GM23338 (cell line): ENCODE results near the gene SFXN5. TPM values are rescaled to one million over a fixed set of nuclear protein-coding genes. Genes with fewer than 3 reads are reported as not detected.

Experiments used
- ATAC-seq: fragments of 200-7000 bp; cut with Tn5 transposase; 3 replicates; pipeline ENCODE4 v1.9.1; 2020
- DNase-seq: peaks from one replicate; pipeline ENCODE4 v3.0.0-alpha.2; 2015; ENCODE audit warnings: low spot score
- H2AFZ ChIP-seq: fragments of 200-600 bp; sonication (generic); 2 replicates; pipeline ENCODE4 v1.8.0; 2016; ENCODE audit warnings: antibody characterized with exemption, mild to moderate bottlenecking, moderate library complexity
- H3F3A ChIP-seq: fragments of 200-600 bp; sonication (generic); replicated peaks from 2 replicates; pipeline ENCODE4 v1.8.0; 2017; ENCODE audit warnings: antibody characterized with exemption, mixed run types, low read depth
- H3K27ac ChIP-seq: fragments of 200-600 bp; sonication (generic); 2 replicates; pipeline ENCODE4 v1.6.1; 2016; ENCODE audit warnings: low read depth
- H3K27me3 ChIP-seq: fragments of 200-600 bp; sonication (generic); 2 replicates; pipeline ENCODE4 v1.8.0; 2016; ENCODE audit warnings: mild to moderate bottlenecking, mixed run types, moderate library complexity; ENCODE audit not compliant: insufficient read depth
- H3K36me3 ChIP-seq: fragments of 200-600 bp; sonication (generic); 2 replicates; pipeline ENCODE4 v1.8.0; 2016; ENCODE audit warnings: mild to moderate bottlenecking; ENCODE audit not compliant: insufficient read depth
- H3K4me1 ChIP-seq: fragments of 200-600 bp; sonication (generic); 2 replicates; pipeline ENCODE4 v1.8.0; 2016; ENCODE audit warnings: mild to moderate bottlenecking, moderate library complexity; ENCODE audit not compliant: insufficient read depth
- H3K4me2 ChIP-seq: fragments of 200-600 bp; sonication (generic); 2 replicates; pipeline ENCODE4 v1.7.1; 2017; ENCODE audit warnings: mixed run types
- H3K4me3 ChIP-seq: fragments of 200-600 bp; sonication (generic); 2 replicates; pipeline ENCODE4 v1.6.1; 2016; ENCODE audit warnings: mixed run types
- H3K79me2 ChIP-seq: fragments of 200-600 bp; sonication (generic); replicated peaks from 2 replicates; pipeline ENCODE4 v1.8.0; 2017; ENCODE audit warnings: mild to moderate bottlenecking; ENCODE audit not compliant: insufficient read depth
- H3K9me2 ChIP-seq: fragments of 200-600 bp; sonication (generic); 2 replicates; pipeline ENCODE4 v1.8.0; 2017; ENCODE audit not compliant: insufficient read depth
- H4K20me1 ChIP-seq: fragments of 200-600 bp; sonication (generic); replicated peaks from 2 replicates; pipeline ENCODE4 v1.8.0; 2017; ENCODE audit warnings: mild to moderate bottlenecking; ENCODE audit not compliant: insufficient read depth
- H3K27ac Mint-ChIP-seq: 2 replicates; pipeline ENCODE4 v1.8.0; 2020; ENCODE audit warnings: inconsistent platforms, mild to moderate bottlenecking, moderate library complexity, mixed read lengths
- H3K27me3 Mint-ChIP-seq: 3 replicates; pipeline ENCODE4 v1.8.0; 2022; ENCODE audit warnings: low read depth, mild to moderate bottlenecking, moderate library complexity, mixed read lengths, inconsistent platforms; ENCODE audit not compliant: insufficient read depth, poor library complexity
- H3K36me3 Mint-ChIP-seq: 3 replicates; pipeline ENCODE4 v1.8.0; 2021; ENCODE audit warnings: low read depth, mild to moderate bottlenecking, inconsistent platforms, moderate library complexity, mixed read lengths
- H3K4me1 Mint-ChIP-seq: 3 replicates; pipeline ENCODE4 v1.8.0; 2020; ENCODE audit warnings: mild to moderate bottlenecking, inconsistent platforms, mixed read lengths
- H3K4me3 Mint-ChIP-seq: 3 replicates; pipeline ENCODE4 v1.8.0; 2021; ENCODE audit warnings: moderate library complexity, mild to moderate bottlenecking, inconsistent platforms, mixed read lengths
- H3K9me3 Mint-ChIP-seq: 3 replicates; pipeline ENCODE4 v1.8.0; 2020; ENCODE audit warnings: moderate library complexity, mild to moderate bottlenecking, inconsistent platforms, mixed read lengths
- CREB1 ChIP-seq: fragments of 250-450 bp; sonication (Bioruptor Pico); IDR thresholded peaks from 2 replicates; pipeline ENCODE4 v1.5.0; 2020; ENCODE audit warnings: low read depth, mild to moderate bottlenecking, moderate library complexity
- CTCF ChIP-seq, 2 experiments: fragments of 200-600 bp in 1 of 2; sonication (generic) in 1 of 2; conservative IDR thresholded peaks; 2 replicates each; pipeline versions ENCODE4 v1.5.1 to v1.6.1; 2016 to 2017; ENCODE audit warnings: antibody characterized with exemption in 2 of 2, low read depth in 2 of 2, mild to moderate bottlenecking in 2 of 2, moderate library complexity in 1 of 2
- ETS1 ChIP-seq: IDR thresholded peaks from 2 replicates; pipeline ENCODE4 v1.6.1; 2016; ENCODE audit warnings: antibody characterized with exemption
- EZH2 ChIP-seq: fragments of 200-600 bp; sonication (generic); IDR thresholded peaks from one replicate; pipeline ENCODE4 v1.8.0; 2017; ENCODE audit warnings: antibody characterized with exemption, mild to moderate bottlenecking, low read depth; ENCODE audit not compliant: unreplicated experiment
- EZH2phosphoT487 ChIP-seq: fragments of 200-600 bp; sonication (generic); IDR thresholded peaks from one replicate; pipeline ENCODE4 v1.8.1; 2018; ENCODE audit warnings: antibody characterized with exemption; ENCODE audit not compliant: unreplicated experiment
- JUNB ChIP-seq: IDR thresholded peaks from one replicate; pipeline ENCODE4 v1.6.1; 2016; ENCODE audit warnings: antibody characterized with exemption; ENCODE audit not compliant: unreplicated experiment
- NANOG ChIP-seq: IDR thresholded peaks from 2 replicates; pipeline ENCODE4 v1.6.1; 2016; ENCODE audit warnings: antibody characterized with exemption, borderline replicate concordance
- POLR2AphosphoS5 ChIP-seq: IDR thresholded peaks from 2 replicates; pipeline ENCODE4 v1.6.1; 2016; ENCODE audit warnings: antibody characterized with exemption, low read depth
- REST ChIP-seq: IDR thresholded peaks from one replicate; pipeline ENCODE4 v1.6.1; 2018; ENCODE audit warnings: antibody characterized with exemption; ENCODE audit not compliant: unreplicated experiment
- STAT1 ChIP-seq: IDR thresholded peaks from one replicate; pipeline ENCODE4 v1.6.1; 2016; ENCODE audit warnings: antibody characterized with exemption; ENCODE audit not compliant: unreplicated experiment
- ZNF114 ChIP-seq: fragments of 250-450 bp; sonication (Bioruptor Pico); IDR thresholded peaks from 2 replicates; pipeline ENCODE4 v1.5.0; 2020; ENCODE audit warnings: mild to moderate bottlenecking, moderate library complexity
- ZNF331 ChIP-seq: fragments of 250-450 bp; sonication (Bioruptor Pico); IDR thresholded peaks from 2 replicates; pipeline ENCODE4 v1.5.0; 2020; ENCODE audit warnings: low read depth, mild to moderate bottlenecking, moderate library complexity
- polyA plus RNA-seq: library from polyadenylated mRNA; unstranded; fragments of >200 nt; fragmentation: Nextera tagmentation; extraction: Ambion mirVana; gene quantifications from 2 replicates; pipeline ENCODE4 v1.2.1, GENCODE V29; 2016
- total RNA-seq: library from RNA; depleted of rRNA; stranded (reverse); fragments of >200 nt; shearing (Covaris generic); gene quantifications from 2 replicates; pipeline ENCODE4 v1.2.3, GENCODE V29; 2014
- TF ChIP-seq, protein P1 (sequence below): fragments of 250-450 bp; sonication (Bioruptor Pico); IDR thresholded peaks from 2 replicates; pipeline ENCODE4 v1.5.0; 2020; ENCODE audit warnings: mild to moderate bottlenecking, moderate library complexity

Gene SFXN5
- total and polyA plus RNA-seq, 2 experiments from 2014 or later = 23.6 to 25.8 TPM

DNA sequence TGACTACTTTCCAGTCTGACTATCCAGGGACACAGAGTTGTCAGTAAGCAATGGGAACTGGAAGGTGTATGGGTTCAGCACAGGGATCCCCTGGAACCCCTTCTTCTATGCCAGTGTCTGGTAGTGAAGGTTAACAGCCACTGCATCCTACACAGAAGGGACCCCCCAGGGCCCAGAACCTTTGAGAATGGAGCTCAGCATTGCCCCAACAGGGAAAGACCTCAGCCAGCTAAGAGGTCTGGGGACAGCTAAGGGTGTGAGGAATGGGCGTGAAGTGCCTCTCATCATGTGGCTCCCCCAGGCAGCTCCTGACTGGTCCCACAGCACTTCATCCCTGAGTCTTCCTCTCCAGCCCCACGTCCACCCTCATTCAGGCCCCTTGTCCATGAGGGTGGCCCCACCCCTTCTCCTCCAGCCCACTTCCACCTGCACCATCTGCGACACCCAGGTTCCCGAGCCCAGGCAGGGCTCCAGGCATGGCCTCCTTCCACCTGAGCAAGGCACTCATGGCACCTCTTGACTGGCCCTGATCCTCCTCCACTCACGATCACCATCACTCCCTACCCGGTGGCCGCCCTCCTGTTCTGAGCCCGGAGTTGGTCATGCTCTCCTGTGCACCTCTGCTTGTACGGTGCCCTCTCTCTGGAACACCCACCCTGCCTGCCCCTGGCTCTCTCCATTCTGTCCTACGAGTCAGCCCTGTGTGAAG lies 77.1 kb downstream of the SFXN5 start:
- Mint-ChIP-seq H3K4me1 (peaks cover 31% of the 10 kb centered on the region), H3K27me3 (peaks cover 15% of the 10 kb centered on the region), H3K36me3 (peaks cover 4% of the 10 kb centered on the region; the same call in 2 of the 3 replicates), H3K27ac (no peak overlapping the region; the same call in 1 of the 2 replicates), H3K9me3 (no peaks in the 10 kb centered on the region), H3K4me3 (no peak overlapping the region)
- Histone ChIP-seq H3K9me2 (no peaks in the 10 kb centered on the region), H3K4me2 (no peak overlapping the region), H3K36me3 (no peaks in the 10 kb centered on the region), H4K20me1 (no peaks in the 10 kb centered on the region), H2AFZ (no peak overlapping the region), H3F3A (no peaks in the 10 kb centered on the region), H3K27me3 (no peaks in the 10 kb centered on the region), H3K4me1 (no peaks in the 10 kb centered on the region), H3K27ac (no peak overlapping the region), H3K4me3 (no peak overlapping the region), H3K79me2 (no peaks in the 10 kb centered on the region)
- no peak for DNase-seq
- TF ChIP-seq ZNF114 = no peak
- TF ChIP-seq CREB1 (CRISPR knock-in tag) = no peak
- no peak for TF ChIP-seq JUNB
- TF ChIP-seq NANOG = no peak
- TF ChIP-seq, protein P1, sequence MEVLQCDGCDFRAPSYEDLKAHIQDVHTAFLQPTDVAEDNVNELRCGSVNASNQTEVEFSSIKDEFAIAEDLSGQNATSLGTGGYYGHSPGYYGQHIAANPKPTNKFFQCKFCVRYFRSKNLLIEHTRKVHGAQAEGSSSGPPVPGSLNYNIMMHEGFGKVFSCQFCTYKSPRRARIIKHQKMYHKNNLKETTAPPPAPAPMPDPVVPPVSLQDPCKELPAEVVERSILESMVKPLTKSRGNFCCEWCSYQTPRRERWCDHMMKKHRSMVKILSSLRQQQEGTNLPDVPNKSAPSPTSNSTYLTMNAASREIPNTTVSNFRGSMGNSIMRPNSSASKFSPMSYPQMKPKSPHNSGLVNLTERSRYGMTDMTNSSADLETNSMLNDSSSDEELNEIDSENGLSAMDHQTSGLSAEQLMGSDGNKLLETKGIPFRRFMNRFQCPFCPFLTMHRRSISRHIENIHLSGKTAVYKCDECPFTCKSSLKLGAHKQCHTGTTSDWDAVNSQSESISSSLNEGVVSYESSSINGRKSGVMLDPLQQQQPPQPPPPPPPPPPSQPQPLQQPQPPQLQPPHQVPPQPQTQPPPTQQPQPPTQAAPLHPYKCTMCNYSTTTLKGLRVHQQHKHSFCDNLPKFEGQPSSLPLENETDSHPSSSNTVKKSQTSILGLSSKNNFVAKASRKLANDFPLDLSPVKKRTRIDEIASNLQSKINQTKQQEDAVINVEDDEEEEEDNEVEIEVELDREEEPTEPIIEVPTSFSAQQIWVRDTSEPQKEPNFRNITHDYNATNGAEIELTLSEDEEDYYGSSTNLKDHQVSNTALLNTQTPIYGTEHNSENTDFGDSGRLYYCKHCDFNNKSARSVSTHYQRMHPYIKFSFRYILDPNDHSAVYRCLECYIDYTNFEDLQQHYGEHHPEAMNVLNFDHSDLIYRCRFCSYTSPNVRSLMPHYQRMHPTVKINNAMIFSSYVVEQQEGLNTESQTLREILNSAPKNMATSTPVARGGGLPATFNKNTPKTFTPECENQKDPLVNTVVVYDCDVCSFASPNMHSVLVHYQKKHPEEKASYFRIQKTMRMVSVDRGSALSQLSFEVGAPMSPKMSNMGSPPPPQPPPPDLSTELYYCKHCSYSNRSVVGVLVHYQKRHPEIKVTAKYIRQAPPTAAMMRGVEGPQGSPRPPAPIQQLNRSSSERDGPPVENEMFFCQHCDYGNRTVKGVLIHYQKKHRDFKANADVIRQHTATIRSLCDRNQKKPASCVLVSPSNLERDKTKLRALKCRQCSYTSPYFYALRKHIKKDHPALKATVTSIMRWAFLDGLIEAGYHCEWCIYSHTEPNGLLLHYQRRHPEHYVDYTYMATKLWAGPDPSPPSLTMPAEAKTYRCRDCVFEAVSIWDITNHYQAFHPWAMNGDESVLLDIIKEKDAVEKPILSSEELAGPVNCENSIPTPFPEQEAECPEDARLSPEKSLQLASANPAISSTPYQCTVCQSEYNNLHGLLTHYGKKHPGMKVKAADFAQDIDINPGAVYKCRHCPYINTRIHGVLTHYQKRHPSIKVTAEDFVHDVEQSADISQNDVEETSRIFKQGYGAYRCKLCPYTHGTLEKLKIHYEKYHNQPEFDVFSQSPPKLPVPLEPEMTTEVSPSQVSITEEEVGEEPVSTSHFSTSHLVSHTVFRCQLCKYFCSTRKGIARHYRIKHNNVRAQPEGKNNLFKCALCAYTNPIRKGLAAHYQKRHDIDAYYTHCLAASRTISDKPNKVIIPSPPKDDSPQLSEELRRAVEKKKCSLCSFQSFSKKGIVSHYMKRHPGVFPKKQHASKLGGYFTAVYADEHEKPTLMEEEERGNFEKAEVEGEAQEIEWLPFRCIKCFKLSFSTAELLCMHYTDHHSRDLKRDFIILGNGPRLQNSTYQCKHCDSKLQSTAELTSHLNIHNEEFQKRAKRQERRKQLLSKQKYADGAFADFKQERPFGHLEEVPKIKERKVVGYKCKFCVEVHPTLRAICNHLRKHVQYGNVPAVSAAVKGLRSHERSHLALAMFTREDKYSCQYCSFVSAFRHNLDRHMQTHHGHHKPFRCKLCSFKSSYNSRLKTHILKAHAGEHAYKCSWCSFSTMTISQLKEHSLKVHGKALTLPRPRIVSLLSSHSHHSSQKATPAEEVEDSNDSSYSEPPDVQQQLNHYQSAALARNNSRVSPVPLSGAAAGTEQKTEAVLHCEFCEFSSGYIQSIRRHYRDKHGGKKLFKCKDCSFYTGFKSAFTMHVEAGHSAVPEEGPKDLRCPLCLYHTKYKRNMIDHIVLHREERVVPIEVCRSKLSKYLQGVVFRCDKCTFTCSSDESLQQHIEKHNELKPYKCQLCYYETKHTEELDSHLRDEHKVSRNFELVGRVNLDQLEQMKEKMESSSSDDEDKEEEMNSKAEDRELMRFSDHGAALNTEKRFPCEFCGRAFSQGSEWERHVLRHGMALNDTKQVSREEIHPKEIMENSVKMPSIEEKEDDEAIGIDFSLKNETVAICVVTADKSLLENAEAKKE (CRISPR knock-in tag) = no peak
- TF ChIP-seq STAT1 = no peak
- no peak for TF ChIP-seq POLR2AphosphoS5
- TF ChIP-seq CTCF (conservative IDR thresholded peaks at IDR 0.05; ENCODE audit: low read depth in 2 of 2) = no peak
- no peak for TF ChIP-seq REST
- TF ChIP-seq ZNF331 (CRISPR knock-in tag) = no peak
- no peak for TF ChIP-seq EZH2
- no peak for TF ChIP-seq ETS1
- no peak for TF ChIP-seq EZH2phosphoT487
- no peak for ATAC-seq
